Neural cell (in vitro differentiated cells): Measurements from ENCODE around the gene TTC23. TPM values are rescaled to one million over a fixed set of nuclear protein-coding genes. Genes with fewer than 3 reads are reported as not detected.

Experiments used
- H2AFZ ChIP-seq: fragments of 200-600, 300-800 bp; sonication (generic), shearing (Covaris generic); 2 replicates; pipeline ENCODE4 v1.6.0; 2014; ENCODE audit warnings: low read depth, mild to moderate bottlenecking, antibody characterized with exemption, low read length, moderate library complexity
- H3F3A ChIP-seq: fragments of 200-600 bp; shearing (Covaris generic); 2 replicates; pipeline ENCODE4 v1.6.1; 2016; ENCODE audit warnings: mild to moderate bottlenecking, moderate library complexity, mixed read lengths, antibody characterized with exemption, low read length; ENCODE audit not compliant: insufficient read depth, poor library complexity, severe bottlenecking
- H3K27ac ChIP-seq: fragments of 200-600, 300-800 bp; sonication (generic), shearing (Covaris generic); 2 replicates; pipeline ENCODE4 v1.5.1; 2014; ENCODE audit warnings: mild to moderate bottlenecking, low read length, moderate library complexity
- H3K27me3 ChIP-seq: fragments of 300-800, 200-600 bp; sonication (generic), shearing (Covaris generic); 2 replicates; pipeline ENCODE4 v1.6.0; 2014; ENCODE audit warnings: mild to moderate bottlenecking, low read depth, low read length, moderate library complexity; ENCODE audit not compliant: insufficient read depth
- H3K36me3 ChIP-seq: fragments of 300-800, 200-600 bp; sonication (generic), shearing (Covaris generic); 2 replicates; pipeline ENCODE4 v1.5.1; 2014; ENCODE audit warnings: mild to moderate bottlenecking, antibody characterized with exemption, low read length, moderate library complexity; ENCODE audit not compliant: insufficient read depth
- H3K4me2 ChIP-seq: fragments of 300-800, 200-600 bp; sonication (generic), shearing (Covaris generic); 2 replicates; pipeline ENCODE4 v1.6.0; 2014; ENCODE audit warnings: mild to moderate bottlenecking, low read length
- H3K4me3 ChIP-seq: fragments of 300-800, 200-600 bp; sonication (generic), shearing (Covaris generic); 2 replicates; pipeline ENCODE4 v1.5.1; 2014; ENCODE audit warnings: mild to moderate bottlenecking, low read length, moderate library complexity
- H3K79me2 ChIP-seq: fragments of 200-600 bp; shearing (Covaris generic); replicated peaks from 2 replicates; pipeline ENCODE4 v1.6.0; 2014; ENCODE audit warnings: mild to moderate bottlenecking, low read length, moderate library complexity; ENCODE audit not compliant: insufficient read depth
- H3K9ac ChIP-seq: fragments of 300-800, 200-600 bp; sonication (generic), shearing (Covaris generic); 2 replicates; pipeline ENCODE4 v1.6.1; 2016; ENCODE audit warnings: mild to moderate bottlenecking, low read length, mixed read lengths
- H3K9me2 ChIP-seq: fragments of 200-600 bp; shearing (Covaris generic); 2 replicates; pipeline ENCODE4 v1.6.1; 2016; ENCODE audit warnings: mild to moderate bottlenecking, low read length, mixed read lengths; ENCODE audit not compliant: insufficient read depth
- H3K9me3 ChIP-seq: fragments of 200-600, 300-800 bp; sonication (generic), shearing (Covaris generic); 2 replicates; pipeline ENCODE4 v1.6.1; 2016; ENCODE audit warnings: mild to moderate bottlenecking, mixed run types, low read length, moderate library complexity, mixed read lengths
- H4K20me1 ChIP-seq: fragments of 200-600 bp; shearing (Covaris generic); 2 replicates; pipeline ENCODE4 v1.6.1; 2016; ENCODE audit warnings: mild to moderate bottlenecking, mixed run types; ENCODE audit not compliant: insufficient read depth
- EP300 ChIP-seq: fragments of 450-650 bp; conservative IDR thresholded peaks from 2 replicates; pipeline ENCODE4 v1.6.1; 2014; ENCODE audit warnings: antibody characterized with exemption, mild to moderate bottlenecking, moderate library complexity; ENCODE audit not compliant: poor library complexity, severe bottlenecking
- EZH2 ChIP-seq: fragments of 200-600, 300-800 bp; shearing (Covaris generic), sonication (generic); IDR thresholded peaks from 2 replicates; pipeline ENCODE4 v1.6.1; 2014; ENCODE audit warnings: antibody characterized with exemption, low read length, borderline replicate concordance, mild to moderate bottlenecking; ENCODE audit not compliant: insufficient read depth, poor library complexity, severe bottlenecking
- MXI1 ChIP-seq: fragments of 450-650 bp; conservative IDR thresholded peaks from 2 replicates; pipeline ENCODE4 v1.6.1; 2014; ENCODE audit warnings: antibody characterized with exemption, mild to moderate bottlenecking; ENCODE audit not compliant: poor library complexity, severe bottlenecking
- POLR2AphosphoS5 ChIP-seq: IDR thresholded peaks from 2 replicates; pipeline ENCODE4 v1.6.1; 2012
- RAD21 ChIP-seq: fragments of 450-650 bp; conservative IDR thresholded peaks from 2 replicates; pipeline ENCODE4 v1.6.1; 2014; ENCODE audit warnings: antibody characterized with exemption, mild to moderate bottlenecking, moderate library complexity
- SMC3 ChIP-seq: fragments of 450-650 bp; conservative IDR thresholded peaks from 2 replicates; pipeline ENCODE4 v1.6.1; 2014; ENCODE audit warnings: antibody characterized with exemption, mild to moderate bottlenecking, moderate library complexity; ENCODE audit not compliant: poor library complexity
- TAF1 ChIP-seq: IDR thresholded peaks from 2 replicates; pipeline ENCODE4 v1.6.1; 2012; ENCODE audit warnings: low read depth
- polyA plus RNA-seq: library from polyadenylated mRNA; depleted of rRNA; stranded (reverse); fragments of >200 nt; gene quantifications from 2 replicates; pipeline ENCODE4 v1.2.3, GENCODE V29; 2014
- TF ChIP-seq, protein P1 (sequence below): IDR thresholded peaks from 2 replicates; pipeline ENCODE4 v1.6.1; 2012; ENCODE audit warnings: borderline replicate concordance
- TF ChIP-seq, protein P2 (sequence below): fragments of 450-650 bp; IDR thresholded peaks from 2 replicates; pipeline ENCODE4 v1.5.1; 2014; ENCODE audit warnings: antibody characterized with exemption, mild to moderate bottlenecking, moderate library complexity; ENCODE audit not compliant: poor library complexity, severe bottlenecking

The TTC23 gene
- polyA plus RNA-seq, 1 donor from 2014 or later, result 6.2 TPM

DNA sequence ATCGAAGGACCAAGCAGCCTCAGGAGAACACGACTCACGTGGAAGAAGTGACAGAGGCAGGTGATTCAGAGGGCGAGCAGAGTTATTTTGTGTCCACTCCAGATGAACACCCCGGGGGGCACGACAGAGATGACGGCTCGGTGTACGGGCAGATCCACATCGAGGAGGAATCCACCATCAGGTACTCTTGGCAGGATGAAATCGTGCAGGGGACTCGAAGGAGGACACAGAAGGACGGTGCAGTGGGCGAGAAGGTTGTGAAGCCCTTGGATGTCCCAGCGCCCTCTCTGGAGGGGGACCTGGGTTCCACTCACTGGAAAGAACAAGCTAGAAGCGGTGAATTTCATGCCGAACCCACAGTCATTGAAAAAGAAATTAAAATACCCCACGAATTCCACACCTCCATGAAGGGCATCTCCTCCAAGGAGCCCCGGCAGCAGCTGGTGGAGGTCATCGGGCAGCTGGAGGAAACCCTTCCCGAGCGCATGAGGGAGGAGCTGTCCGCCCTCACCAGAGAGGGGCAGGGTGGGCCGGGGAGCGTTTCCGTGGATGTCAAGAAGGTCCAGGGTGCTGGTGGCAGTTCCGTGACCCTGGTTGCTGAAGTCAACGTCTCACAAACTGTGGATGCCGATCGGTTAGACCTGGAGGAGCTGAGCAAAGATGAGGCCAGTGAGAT lies 118.5 kb downstream of the TTC23 start:
- Histone ChIP-seq H3F3A (no peaks in the 10 kb centered on the region), H3K27me3 (no peaks in the 10 kb centered on the region), H3K27ac (no peak overlapping the region), H3K4me2 (no peak overlapping the region), H3K9ac (no peak overlapping the region), H3K9me2 (no peaks in the 10 kb centered on the region), H3K9me3 (no peaks in the 10 kb centered on the region), H2AFZ (no peak overlapping the region), H4K20me1 (no peaks in the 10 kb centered on the region), H3K4me3 (no peak overlapping the region), H3K79me2 (no peaks in the 10 kb centered on the region), H3K36me3 (no peaks in the 10 kb centered on the region)
- TF ChIP-seq, protein P1, sequence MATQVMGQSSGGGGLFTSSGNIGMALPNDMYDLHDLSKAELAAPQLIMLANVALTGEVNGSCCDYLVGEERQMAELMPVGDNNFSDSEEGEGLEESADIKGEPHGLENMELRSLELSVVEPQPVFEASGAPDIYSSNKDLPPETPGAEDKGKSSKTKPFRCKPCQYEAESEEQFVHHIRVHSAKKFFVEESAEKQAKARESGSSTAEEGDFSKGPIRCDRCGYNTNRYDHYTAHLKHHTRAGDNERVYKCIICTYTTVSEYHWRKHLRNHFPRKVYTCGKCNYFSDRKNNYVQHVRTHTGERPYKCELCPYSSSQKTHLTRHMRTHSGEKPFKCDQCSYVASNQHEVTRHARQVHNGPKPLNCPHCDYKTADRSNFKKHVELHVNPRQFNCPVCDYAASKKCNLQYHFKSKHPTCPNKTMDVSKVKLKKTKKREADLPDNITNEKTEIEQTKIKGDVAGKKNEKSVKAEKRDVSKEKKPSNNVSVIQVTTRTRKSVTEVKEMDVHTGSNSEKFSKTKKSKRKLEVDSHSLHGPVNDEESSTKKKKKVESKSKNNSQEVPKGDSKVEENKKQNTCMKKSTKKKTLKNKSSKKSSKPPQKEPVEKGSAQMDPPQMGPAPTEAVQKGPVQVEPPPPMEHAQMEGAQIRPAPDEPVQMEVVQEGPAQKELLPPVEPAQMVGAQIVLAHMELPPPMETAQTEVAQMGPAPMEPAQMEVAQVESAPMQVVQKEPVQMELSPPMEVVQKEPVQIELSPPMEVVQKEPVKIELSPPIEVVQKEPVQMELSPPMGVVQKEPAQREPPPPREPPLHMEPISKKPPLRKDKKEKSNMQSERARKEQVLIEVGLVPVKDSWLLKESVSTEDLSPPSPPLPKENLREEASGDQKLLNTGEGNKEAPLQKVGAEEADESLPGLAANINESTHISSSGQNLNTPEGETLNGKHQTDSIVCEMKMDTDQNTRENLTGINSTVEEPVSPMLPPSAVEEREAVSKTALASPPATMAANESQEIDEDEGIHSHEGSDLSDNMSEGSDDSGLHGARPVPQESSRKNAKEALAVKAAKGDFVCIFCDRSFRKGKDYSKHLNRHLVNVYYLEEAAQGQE, result no peak
- TF ChIP-seq MXI1, result no peak
- no peak for TF ChIP-seq TAF1
- TF ChIP-seq POLR2AphosphoS5, result no peak
- TF ChIP-seq EP300, result no peak
- TF ChIP-seq SMC3, result no peak

DNA sequence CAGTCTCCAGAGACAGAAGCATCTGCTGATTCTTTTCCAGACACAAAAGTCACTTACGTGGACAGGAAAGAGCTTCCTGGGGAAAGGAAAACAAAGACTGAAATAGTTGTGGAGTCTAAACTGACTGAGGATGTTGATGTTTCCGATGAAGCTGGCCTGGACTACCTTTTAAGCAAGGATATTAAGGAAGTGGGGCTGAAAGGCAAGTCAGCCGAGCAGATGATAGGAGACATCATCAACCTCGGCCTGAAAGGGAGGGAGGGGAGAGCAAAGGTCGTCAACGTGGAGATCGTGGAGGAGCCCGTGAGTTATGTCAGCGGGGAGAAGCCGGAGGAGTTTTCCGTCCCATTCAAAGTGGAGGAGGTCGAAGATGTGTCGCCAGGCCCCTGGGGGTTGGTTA lies 119.1 kb downstream of the TTC23 start:
- Histone ChIP-seq H3F3A (no peaks in the 10 kb centered on the region), H3K9me3 (no peaks in the 10 kb centered on the region), H3K79me2 (no peaks in the 10 kb centered on the region), H3K4me3 (no peak overlapping the region), H3K27ac (no peak overlapping the region), H3K9ac (no peak overlapping the region), H3K36me3 (no peaks in the 10 kb centered on the region), H2AFZ (no peak overlapping the region), H3K9me2 (no peaks in the 10 kb centered on the region), H3K27me3 (no peaks in the 10 kb centered on the region), H3K4me2 (no peak overlapping the region), H4K20me1 (no peaks in the 10 kb centered on the region)
- TF ChIP-seq, protein P1, result no peak
- TF ChIP-seq, protein P2, sequence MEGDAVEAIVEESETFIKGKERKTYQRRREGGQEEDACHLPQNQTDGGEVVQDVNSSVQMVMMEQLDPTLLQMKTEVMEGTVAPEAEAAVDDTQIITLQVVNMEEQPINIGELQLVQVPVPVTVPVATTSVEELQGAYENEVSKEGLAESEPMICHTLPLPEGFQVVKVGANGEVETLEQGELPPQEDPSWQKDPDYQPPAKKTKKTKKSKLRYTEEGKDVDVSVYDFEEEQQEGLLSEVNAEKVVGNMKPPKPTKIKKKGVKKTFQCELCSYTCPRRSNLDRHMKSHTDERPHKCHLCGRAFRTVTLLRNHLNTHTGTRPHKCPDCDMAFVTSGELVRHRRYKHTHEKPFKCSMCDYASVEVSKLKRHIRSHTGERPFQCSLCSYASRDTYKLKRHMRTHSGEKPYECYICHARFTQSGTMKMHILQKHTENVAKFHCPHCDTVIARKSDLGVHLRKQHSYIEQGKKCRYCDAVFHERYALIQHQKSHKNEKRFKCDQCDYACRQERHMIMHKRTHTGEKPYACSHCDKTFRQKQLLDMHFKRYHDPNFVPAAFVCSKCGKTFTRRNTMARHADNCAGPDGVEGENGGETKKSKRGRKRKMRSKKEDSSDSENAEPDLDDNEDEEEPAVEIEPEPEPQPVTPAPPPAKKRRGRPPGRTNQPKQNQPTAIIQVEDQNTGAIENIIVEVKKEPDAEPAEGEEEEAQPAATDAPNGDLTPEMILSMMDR, result no peak
- TF ChIP-seq EZH2 (no peak), RAD21 (no peak), SMC3 (no peak), POLR2AphosphoS5 (no peak), MXI1 (no peak), TAF1 (no peak), EP300 (no peak)
